ENCODE measurements around the gene NTF3. TPM values are rescaled to one million over a fixed set of nuclear protein-coding genes. Genes with fewer than 3 reads are reported as not detected.

Gene NTF3
- total RNA-seq, 2 donors from 2014 or later = 1.0 to 1.2 TPM

DNA sequence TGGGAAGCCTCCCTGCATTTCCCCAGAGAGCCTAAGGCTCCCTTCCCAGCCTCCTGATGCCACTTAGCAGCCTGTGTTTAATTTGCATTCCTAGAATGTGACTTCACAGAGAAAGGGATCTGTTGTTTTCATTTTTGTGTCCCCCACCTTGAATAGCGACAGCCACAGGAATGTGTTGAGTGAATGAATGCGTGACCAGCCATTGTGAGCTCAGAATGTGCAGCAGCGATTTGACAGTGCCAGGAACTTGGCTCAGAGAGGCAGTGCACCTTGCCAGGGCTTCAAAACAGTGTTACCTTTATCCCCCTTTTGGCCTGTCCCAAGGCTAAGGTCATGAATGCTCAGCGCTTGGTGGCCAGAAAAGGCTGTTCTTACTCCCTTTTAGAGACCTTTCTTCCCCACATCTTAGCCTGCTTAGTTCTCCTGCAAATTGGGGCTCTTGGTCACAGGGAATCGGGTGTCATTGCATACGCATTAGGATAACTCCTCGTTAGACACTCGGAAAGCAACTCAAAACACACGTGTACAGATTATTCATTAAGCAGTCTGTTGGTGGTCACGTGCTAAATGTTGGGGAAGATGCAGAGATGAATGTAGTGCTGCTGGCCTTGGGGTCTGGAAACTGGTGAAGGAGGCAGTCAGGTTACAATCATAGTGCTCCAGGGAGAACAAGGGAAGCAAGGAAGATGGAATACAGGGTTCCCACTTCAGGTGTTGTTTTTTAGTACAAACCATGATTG is 9.8 kb downstream of the NTF3 start:
- TF ChIP-seq CTCF (IDR thresholded peaks at IDR 0.05) (no peak), POLR2AphosphoS5 (IDR thresholded peaks at IDR 0.05) (peak; percentile 71)
- Histone ChIP-seq H3K4me1 (replicated peaks) (no peaks in the 10 kb centered on the region), H3K9me3 (no peaks in the 10 kb centered on the region), H3K4me3 (no peak overlapping the region), H3K27ac (no peak overlapping the region), H3K27me3 (replicated peaks; ENCODE audit: insufficient read depth) (no peaks in the 10 kb centered on the region), H3K36me3 (no peaks in the 10 kb centered on the region)
- WGBS = 70% methylated on average over 10 of the region's 10 CpGs
- DNase-seq (ENCODE audit: low spot score) = peak; percentile 43
- intact Hi-C loops (cut with DNase I) = loop anchor here (5.0 kb wide), 1 partner anchor 239 kb away; no protein-coding TSS in a partner anchor

DNA sequence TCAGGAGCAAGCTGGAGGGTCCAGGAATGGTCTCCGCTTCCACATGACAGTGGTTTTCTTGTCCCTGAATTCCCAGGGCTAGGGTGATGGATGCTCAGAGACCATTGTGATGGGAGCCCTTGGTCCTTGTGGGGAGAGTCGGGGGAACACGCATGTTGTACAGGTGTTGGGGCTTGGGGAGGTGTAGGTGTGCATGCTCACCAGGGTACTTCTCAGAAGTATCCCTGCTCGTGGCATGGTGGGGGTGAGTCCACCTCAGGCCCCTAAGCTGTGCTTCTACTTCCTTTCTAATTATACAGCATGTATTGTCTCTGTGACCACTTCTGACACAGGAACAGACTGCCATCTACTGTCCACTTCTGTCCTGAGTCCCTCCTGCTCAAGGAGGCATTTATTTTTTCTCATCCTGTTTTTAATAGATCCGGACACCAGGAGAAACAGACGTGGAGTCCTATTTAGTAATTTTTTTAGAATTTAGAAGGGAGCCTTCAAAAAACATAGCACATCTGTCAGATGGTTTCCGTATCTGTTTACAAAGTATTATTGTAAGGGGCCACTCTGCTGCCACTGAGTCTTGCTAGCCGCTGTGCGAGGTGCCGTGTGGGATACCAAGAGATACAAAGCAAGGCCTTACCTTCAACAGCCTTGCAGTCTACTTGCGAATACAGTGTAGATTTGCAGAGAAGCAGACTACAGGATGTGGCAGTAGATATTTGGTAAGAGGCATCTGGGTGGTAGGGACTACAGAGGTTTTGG is 10.5 kb downstream of the NTF3 start:
- 65% methylated on average over 10 of the region's 11 CpGs for WGBS
- Histone ChIP-seq H3K27me3 (replicated peaks; ENCODE audit: insufficient read depth) (no peaks in the 10 kb centered on the region), H3K27ac (no peak overlapping the region), H3K4me3 (no peak overlapping the region), H3K4me1 (replicated peaks) (no peaks in the 10 kb centered on the region), H3K9me3 (no peaks in the 10 kb centered on the region), H3K36me3 (no peaks in the 10 kb centered on the region)
- intact Hi-C loops (cut with DNase I) = loop anchor here (5.0 kb wide), 1 partner anchor 240 kb away; no protein-coding TSS in a partner anchor
- TF ChIP-seq POLR2A (IDR thresholded peaks at IDR 0.05) = no peak
- TF ChIP-seq CTCF (IDR thresholded peaks at IDR 0.05) = peak; percentile 16 to 81 (median 75)
- TF ChIP-seq POLR2AphosphoS5 (IDR thresholded peaks at IDR 0.05) = no peak
- DNase-seq (ENCODE audit: low spot score) = peak; percentile 55

DNA sequence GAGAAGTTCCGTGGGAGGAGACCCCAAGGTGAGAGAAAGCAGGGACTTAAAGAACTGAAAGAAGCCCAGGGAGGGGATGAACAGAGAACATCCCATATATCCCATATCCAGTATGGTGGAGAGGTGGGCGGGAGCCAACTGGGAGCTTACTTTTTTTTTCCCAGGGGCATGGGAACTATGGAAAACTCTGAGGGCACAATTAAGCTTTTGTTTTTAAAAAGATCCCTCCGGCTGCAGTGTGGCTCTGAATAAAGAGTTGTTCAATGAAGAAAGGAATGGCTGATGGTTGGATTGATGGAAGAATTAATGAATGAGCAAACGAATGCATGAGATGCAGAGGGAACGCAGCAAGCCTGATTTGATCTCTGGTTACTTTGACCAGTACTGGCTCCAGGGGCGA is 12.6 kb downstream of the NTF3 start:
- TF ChIP-seq POLR2A (IDR thresholded peaks at IDR 0.05) (no peak), CTCF (IDR thresholded peaks at IDR 0.05) (no peak), POLR2AphosphoS5 (IDR thresholded peaks at IDR 0.05) (no peak)
- no peak for DNase-seq (ENCODE audit: low spot score)
- Histone ChIP-seq H3K4me1 (replicated peaks) (no peaks in the 10 kb centered on the region), H3K36me3 (no peaks in the 10 kb centered on the region), H3K4me3 (no peak overlapping the region), H3K27ac (no peak overlapping the region), H3K9me3 (no peaks in the 10 kb centered on the region), H3K27me3 (replicated peaks; ENCODE audit: insufficient read depth) (no peaks in the 10 kb centered on the region)
- 88% methylated on average over 6 of the region's 6 CpGs for WGBS
- intact Hi-C loops (cut with DNase I) = loop anchor here (5.0 kb wide), 1 partner anchor 242 kb away; no protein-coding TSS in a partner anchor

- no peak overlapping the region for H3K27ac ChIP-seq
- no peak for DNase-seq (ENCODE audit: low spot score)
- H3K36me3 ChIP-seq = no peaks in the 10 kb centered on the region
- no peak for TF ChIP-seq POLR2AphosphoS5 (IDR thresholded peaks at IDR 0.05)
- TF ChIP-seq POLR2A (IDR thresholded peaks at IDR 0.05) = no peak
- no peak for TF ChIP-seq CTCF (IDR thresholded peaks at IDR 0.05)
- H3K4me3 ChIP-seq = no peak overlapping the region
- WGBS = 95% methylated on average over 5 of the region's 5 CpGs
- H3K4me1 ChIP-seq (replicated peaks) = no peaks in the 10 kb centered on the region
- no peaks in the 10 kb centered on the region for H3K9me3 ChIP-seq
- intact Hi-C loops (cut with DNase I) = no loop called here
- H3K27me3 ChIP-seq (replicated peaks; ENCODE audit: insufficient read depth) = no peaks in the 10 kb centered on the region
Observed at GRCh38 chr12:5447320-5447719, 15.4 kb downstream of the NTF3 start.

Data from prostate gland (tissue), 2 donors.